ENCODE measurements around the gene PABPC1L. TPM values are rescaled to one million over a fixed set of nuclear protein-coding genes. Genes with fewer than 3 reads are reported as not detected.

Gene PABPC1L
- total RNA-seq, 1 experiment from 2014 or later, result 90.7 TPM

DNA sequence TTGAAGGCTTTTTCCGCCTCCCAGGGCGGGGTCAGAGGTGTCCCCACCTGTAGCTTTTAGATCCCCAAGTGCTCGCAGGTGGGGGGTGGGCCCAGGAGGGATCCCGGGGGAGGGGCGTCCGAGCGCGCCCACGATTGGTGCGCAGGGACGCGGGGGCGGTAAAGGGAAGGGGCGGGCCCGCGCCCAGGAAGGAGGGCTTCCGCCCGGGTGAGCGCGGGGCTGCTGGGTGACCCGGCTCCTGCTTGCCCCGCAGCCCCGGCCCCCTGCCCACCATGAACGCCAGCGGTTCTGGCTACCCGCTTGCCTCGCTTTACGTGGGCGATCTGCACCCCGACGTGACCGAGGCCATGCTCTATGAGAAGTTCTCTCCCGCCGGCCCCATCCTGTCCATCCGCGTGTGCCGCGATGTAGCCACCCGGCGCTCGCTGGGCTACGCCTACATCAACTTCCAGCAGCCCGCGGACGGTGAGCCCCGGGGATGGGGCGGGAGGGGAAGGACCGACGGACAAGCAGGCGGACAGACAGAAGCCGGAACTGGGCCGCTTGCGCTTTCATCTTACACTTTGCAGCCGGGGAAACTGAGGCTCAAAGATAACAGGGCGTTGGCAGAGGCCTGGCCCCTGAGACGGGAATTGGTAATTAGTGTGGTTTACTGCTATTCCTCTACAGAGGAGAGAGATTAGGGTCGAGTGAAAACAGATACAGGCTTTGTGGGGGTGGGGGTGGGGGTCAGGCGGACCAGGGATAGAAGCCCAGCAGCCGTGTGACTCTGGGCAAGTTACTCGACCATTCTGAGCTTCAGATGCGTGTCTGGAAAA is at the start of gene PABPC1L (continued):
- TF ChIP-seq TEAD1 (CRISPR knock-in tag; IDR thresholded peaks at IDR 0.05), result 0 out of 2 replicates have a peak, but pooled peaks have one; percentile 67
- peak; percentile 51; the same call in 1 of the 2 replicates for TF ChIP-seq TP53 (CRISPR knock-in tag; IDR thresholded peaks at IDR 0.05)
- peak; percentile 71; the same call in 1 of the 2 replicates for TF ChIP-seq ZNF671 (CRISPR knock-in tag; IDR thresholded peaks at IDR 0.05)
- TF ChIP-seq, protein P1, sequence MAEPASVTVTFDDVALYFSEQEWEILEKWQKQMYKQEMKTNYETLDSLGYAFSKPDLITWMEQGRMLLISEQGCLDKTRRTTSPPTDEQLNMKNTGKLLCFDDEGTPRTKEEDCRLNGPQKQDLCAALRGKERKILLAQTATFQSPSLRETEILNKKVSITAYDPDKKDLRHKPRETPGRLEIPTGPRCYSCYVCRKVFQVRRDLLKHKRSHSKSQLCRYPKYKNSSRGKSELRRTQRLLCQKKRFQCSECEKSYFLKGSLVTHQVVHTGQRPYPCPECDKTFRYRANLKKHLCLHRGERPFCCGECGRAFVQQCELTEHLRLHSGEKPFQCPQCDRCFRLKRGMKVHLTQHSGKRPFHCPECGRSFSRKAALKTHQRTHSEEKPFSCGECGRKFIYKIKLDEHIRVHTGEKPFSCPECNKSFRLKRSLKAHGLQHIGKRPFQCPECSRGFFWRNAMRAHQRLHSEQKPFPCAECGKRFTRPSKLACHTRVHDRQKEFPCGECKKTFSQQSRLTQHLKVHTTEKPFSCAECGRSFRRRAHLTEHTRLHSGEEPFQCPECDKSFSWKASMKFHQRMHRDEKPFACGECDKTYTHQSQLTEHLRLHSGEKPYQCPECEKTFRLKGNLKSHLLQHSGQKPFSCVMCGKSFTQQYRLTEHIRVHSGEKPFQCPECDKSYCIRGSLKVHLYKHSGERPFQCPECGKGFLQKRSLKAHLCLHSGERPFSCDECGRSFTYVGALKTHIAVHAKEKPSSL (CRISPR knock-in tag; conservative IDR thresholded peaks at IDR 0.05), result no peak
- TF ChIP-seq KAT7 (CRISPR knock-in tag; IDR thresholded peaks at IDR 0.05; ENCODE audit: borderline replicate concordance), result no peak
- TF ChIP-seq ZNF317 (CRISPR knock-in tag; IDR thresholded peaks at IDR 0.05; ENCODE audit: borderline replicate concordance, low read depth), result no peak
- TF ChIP-seq ETV6 (CRISPR knock-in tag; IDR thresholded peaks at IDR 0.05), result peak; percentile 24; the same call in 1 of the 2 replicates

DNA sequence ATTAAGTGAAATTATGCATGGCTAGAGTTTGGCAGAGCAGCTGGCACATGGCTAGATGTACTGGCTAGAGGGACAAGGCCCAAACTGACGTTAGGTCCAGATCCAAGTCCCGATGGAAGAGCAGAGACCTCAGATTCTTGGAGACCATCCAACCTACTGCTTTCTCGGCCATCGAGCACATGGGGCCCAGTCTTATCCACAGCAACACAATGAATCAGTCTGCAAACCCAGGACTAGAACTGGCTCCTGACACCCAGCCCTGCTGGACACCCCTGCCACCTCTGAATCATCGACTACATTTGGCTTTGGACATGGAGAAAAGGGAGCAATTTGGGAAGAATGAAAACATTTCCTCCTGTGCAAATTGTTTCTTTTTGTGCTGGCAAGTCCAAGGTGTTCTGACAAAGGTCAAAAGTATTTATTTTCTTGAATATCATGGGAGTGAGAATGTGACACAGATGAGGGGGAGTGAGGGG is 48.3 kb upstream of the PABPC1L start:
- no peak for DNase-seq (ENCODE audit: low spot score)
- Mint-ChIP-seq H3K9me3 (peaks cover 1% of the 10 kb centered on the region; the same call in 1 of the 2 replicates), H3K4me3 (no peak overlapping the region), H3K27ac (no peak overlapping the region; the same call in 1 of the 2 replicates), H3K4me1 (no peaks in the 10 kb centered on the region), H3K36me3 (no peaks in the 10 kb centered on the region), H3K27me3 (ENCODE audit: low read depth) (no peaks in the 10 kb centered on the region)
- ChIA-PET CTCF (interaction anchor here (1.0 to 2.1 kb wide), 5 partner anchors 11 to 129 kb away, joined by 3 to 9 read pairs (median 4); no protein-coding TSS in a partner anchor), POLR2A (no interaction called here)
- ATAC-seq, result no peak
- no peak for TF ChIP-seq SMAD4 (CRISPR knock-in tag; IDR thresholded peaks at IDR 0.05)
- TF ChIP-seq ZNF219 (CRISPR knock-in tag; IDR thresholded peaks at IDR 0.05; ENCODE audit: borderline replicate concordance), result no peak
- TF ChIP-seq, protein P2, sequence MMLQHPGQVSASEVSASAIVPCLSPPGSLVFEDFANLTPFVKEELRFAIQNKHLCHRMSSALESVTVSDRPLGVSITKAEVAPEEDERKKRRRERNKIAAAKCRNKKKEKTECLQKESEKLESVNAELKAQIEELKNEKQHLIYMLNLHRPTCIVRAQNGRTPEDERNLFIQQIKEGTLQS (CRISPR knock-in tag; conservative IDR thresholded peaks at IDR 0.05), result no peak

DNA sequence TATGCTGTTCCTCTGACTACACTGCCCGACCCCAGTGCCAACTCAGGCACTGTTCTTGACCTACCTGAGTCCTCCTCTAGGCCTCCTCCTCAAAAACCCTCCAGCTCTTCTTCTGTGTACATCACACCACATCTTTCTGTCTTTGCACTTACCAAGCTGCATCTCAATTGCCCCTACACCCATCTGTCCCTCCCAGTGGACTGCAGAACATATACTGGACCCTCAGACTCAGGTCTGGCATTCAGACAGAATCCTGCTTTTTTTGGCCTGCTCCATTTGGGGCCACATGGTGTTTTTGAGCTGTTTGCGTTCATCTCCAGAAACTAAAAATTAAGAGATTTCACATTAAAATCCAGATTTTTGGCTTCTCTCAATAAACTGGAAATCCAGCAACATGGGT is 47.6 kb upstream of the PABPC1L start:
- Mint-ChIP-seq H3K9me3 (no peaks in the 10 kb centered on the region), H3K27ac (no peak overlapping the region), H3K4me1 (no peaks in the 10 kb centered on the region), H3K36me3 (no peaks in the 10 kb centered on the region), H3K27me3 (ENCODE audit: low read depth) (no peaks in the 10 kb centered on the region), H3K4me3 (no peak overlapping the region)
- POLR2A ChIA-PET, result no interaction called here
- CTCF ChIA-PET, result interaction anchor here (0.7 to 2.1 kb wide), 4 partner anchors 10 to 130 kb away, joined by 3 to 9 read pairs (median 3); no protein-coding TSS in a partner anchor
- DNase-seq (ENCODE audit: low spot score) (no peak), ATAC-seq (no peak)
- TF ChIP-seq, protein P3, sequence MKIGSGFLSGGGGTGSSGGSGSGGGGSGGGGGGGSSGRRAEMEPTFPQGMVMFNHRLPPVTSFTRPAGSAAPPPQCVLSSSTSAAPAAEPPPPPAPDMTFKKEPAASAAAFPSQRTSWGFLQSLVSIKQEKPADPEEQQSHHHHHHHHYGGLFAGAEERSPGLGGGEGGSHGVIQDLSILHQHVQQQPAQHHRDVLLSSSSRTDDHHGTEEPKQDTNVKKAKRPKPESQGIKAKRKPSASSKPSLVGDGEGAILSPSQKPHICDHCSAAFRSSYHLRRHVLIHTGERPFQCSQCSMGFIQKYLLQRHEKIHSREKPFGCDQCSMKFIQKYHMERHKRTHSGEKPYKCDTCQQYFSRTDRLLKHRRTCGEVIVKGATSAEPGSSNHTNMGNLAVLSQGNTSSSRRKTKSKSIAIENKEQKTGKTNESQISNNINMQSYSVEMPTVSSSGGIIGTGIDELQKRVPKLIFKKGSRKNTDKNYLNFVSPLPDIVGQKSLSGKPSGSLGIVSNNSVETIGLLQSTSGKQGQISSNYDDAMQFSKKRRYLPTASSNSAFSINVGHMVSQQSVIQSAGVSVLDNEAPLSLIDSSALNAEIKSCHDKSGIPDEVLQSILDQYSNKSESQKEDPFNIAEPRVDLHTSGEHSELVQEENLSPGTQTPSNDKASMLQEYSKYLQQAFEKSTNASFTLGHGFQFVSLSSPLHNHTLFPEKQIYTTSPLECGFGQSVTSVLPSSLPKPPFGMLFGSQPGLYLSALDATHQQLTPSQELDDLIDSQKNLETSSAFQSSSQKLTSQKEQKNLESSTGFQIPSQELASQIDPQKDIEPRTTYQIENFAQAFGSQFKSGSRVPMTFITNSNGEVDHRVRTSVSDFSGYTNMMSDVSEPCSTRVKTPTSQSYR (CRISPR knock-in tag; IDR thresholded peaks at IDR 0.05), result no peak
- TF ChIP-seq, protein P4, sequence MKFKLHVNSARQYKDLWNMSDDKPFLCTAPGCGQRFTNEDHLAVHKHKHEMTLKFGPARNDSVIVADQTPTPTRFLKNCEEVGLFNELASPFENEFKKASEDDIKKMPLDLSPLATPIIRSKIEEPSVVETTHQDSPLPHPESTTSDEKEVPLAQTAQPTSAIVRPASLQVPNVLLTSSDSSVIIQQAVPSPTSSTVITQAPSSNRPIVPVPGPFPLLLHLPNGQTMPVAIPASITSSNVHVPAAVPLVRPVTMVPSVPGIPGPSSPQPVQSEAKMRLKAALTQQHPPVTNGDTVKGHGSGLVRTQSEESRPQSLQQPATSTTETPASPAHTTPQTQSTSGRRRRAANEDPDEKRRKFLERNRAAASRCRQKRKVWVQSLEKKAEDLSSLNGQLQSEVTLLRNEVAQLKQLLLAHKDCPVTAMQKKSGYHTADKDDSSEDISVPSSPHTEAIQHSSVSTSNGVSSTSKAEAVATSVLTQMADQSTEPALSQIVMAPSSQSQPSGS (CRISPR knock-in tag; IDR thresholded peaks at IDR 0.05; ENCODE audit: borderline replicate concordance, low read depth), result no peak
- TF ChIP-seq GABPB1 (CRISPR knock-in tag; IDR thresholded peaks at IDR 0.05), result no peak
- TF ChIP-seq, protein P5, sequence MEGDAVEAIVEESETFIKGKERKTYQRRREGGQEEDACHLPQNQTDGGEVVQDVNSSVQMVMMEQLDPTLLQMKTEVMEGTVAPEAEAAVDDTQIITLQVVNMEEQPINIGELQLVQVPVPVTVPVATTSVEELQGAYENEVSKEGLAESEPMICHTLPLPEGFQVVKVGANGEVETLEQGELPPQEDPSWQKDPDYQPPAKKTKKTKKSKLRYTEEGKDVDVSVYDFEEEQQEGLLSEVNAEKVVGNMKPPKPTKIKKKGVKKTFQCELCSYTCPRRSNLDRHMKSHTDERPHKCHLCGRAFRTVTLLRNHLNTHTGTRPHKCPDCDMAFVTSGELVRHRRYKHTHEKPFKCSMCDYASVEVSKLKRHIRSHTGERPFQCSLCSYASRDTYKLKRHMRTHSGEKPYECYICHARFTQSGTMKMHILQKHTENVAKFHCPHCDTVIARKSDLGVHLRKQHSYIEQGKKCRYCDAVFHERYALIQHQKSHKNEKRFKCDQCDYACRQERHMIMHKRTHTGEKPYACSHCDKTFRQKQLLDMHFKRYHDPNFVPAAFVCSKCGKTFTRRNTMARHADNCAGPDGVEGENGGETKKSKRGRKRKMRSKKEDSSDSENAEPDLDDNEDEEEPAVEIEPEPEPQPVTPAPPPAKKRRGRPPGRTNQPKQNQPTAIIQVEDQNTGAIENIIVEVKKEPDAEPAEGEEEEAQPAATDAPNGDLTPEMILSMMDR (IDR thresholded peaks at IDR 0.05), result no peak
- no peak for TF ChIP-seq ZNF423 (CRISPR knock-in tag; IDR thresholded peaks at IDR 0.05)
- TF ChIP-seq, protein P6, sequence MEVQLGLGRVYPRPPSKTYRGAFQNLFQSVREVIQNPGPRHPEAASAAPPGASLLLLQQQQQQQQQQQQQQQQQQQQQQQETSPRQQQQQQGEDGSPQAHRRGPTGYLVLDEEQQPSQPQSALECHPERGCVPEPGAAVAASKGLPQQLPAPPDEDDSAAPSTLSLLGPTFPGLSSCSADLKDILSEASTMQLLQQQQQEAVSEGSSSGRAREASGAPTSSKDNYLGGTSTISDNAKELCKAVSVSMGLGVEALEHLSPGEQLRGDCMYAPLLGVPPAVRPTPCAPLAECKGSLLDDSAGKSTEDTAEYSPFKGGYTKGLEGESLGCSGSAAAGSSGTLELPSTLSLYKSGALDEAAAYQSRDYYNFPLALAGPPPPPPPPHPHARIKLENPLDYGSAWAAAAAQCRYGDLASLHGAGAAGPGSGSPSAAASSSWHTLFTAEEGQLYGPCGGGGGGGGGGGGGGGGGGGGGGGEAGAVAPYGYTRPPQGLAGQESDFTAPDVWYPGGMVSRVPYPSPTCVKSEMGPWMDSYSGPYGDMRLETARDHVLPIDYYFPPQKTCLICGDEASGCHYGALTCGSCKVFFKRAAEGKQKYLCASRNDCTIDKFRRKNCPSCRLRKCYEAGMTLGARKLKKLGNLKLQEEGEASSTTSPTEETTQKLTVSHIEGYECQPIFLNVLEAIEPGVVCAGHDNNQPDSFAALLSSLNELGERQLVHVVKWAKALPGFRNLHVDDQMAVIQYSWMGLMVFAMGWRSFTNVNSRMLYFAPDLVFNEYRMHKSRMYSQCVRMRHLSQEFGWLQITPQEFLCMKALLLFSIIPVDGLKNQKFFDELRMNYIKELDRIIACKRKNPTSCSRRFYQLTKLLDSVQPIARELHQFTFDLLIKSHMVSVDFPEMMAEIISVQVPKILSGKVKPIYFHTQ (CRISPR knock-in tag; IDR thresholded peaks at IDR 0.05), result no peak
- no peak for TF ChIP-seq ZNF416 (CRISPR knock-in tag; IDR thresholded peaks at IDR 0.05)
- TF ChIP-seq, protein P7, sequence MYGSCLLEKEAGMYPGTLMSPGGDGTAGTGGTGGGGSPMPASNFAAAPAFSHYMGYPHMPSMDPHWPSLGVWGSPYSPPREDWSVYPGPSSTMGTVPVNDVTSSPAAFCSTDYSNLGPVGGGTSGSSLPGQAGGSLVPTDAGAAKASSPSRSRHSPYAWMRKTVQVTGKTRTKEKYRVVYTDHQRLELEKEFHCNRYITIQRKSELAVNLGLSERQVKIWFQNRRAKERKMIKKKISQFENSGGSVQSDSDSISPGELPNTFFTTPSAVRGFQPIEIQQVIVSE (CRISPR knock-in tag; IDR thresholded peaks at IDR 0.05; ENCODE audit: borderline replicate concordance), result no peak
- TF ChIP-seq JUN (CRISPR knock-in tag; IDR thresholded peaks at IDR 0.05), result no peak

Measured in WTC11 (cell line).